Measurements from ENCODE around the gene THPO. TPM values are rescaled to one million over a fixed set of nuclear protein-coding genes. Genes with fewer than 3 reads are reported as not detected.

THPO gene
- total and polyA plus RNA-seq, 9 of the 15 experiments (the other 6 are each of a cell fraction or from before 2014, with no cell fraction given), result 0.11 to 1.1 (median 0.35) TPM; not detected in 1

DNA sequence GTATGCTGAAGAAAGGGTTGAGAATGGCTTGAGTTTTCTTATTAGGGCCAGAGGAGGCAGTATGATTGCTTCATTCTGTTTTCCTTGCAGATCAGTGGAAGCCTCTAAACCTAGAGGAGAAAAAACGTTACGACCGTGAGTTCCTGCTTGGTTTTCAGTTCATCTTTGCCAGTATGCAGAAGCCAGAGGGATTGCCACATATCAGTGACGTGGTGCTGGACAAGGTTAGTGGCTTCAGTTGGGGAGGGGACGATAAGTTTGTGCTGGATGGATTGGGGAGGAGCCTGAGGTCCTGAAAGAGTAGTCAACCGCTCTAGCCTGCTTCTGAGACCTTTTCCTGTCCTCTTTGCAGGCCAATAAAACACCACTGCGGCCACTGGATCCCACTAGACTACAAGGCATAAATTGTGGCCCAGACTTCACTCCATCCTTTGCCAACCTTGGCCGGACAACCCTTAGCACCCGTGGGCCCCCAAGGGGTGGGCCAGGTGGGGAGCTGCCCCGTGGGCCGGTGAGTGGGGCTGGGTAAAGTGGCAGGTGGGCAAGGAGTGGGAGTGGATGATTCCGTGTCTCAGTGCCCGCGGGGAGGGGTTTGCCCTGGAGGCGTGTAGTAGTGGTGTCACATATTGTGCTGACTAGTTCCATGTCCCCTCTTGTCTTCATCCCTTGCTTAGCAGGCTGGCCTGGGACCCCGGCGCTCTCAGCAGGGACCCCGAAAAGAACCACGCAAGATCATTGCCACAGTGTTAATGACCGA lies 55.1 kb downstream of the THPO start (continued):
- TF ChIP-seq ZBTB17 (CRISPR knock-in tag; IDR thresholded peaks at IDR 0.05) (no peak), KDM2B (CRISPR knock-in tag; IDR thresholded peaks at IDR 0.05) (no peak), XRCC3 (IDR thresholded peaks at IDR 0.05) (no peak), POLR2G (IDR thresholded peaks at IDR 0.05; ENCODE audit: low read depth, low read length) (peak; percentile 66), PRPF4 (IDR thresholded peaks at IDR 0.05; ENCODE audit: insufficient read depth, low read depth, low read length, poor library complexity, severe bottlenecking) (no peak), MAFF (IDR thresholded peaks at IDR 0.05; ENCODE audit: low read length) (no peak), HNRNPLL (IDR thresholded peaks at IDR 0.05; ENCODE audit: low read depth, low read length, poor library complexity, severe bottlenecking) (no peak), RBFOX2 (IDR thresholded peaks at IDR 0.05; ENCODE audit: low read depth, low read length) (peak; percentile 73)

Small RNAs within 50 kb of the gene (small RNA-seq; reads per million reads assigned to genes)
- gene SNORD66, result 397 reads per million, percentile 99 among the genes with 10 or more reads in this experiment

Other genes with a start within 250 kb of the THPO start
Only the 7 nearest of the 16 such genes appear.
- gene ECE2, start 102.2 kb downstream of the THPO start, total RNA-seq (2014; rRNA removed), result not detected in 2 replicates
- gene ECE2, start 102.2 kb downstream of the THPO start, total RNA-seq (2014; rRNA removed; fragmentation: Illumina TruSeq; extraction: Trizol), result not detected in 2 replicates
- gene ECE2, start 102.2 kb downstream of the THPO start, total RNA-seq (2015; rRNA removed; fragmentation: Illumina TruSeq; extraction: Trizol), result not detected in 2 replicates
- not detected in 2 replicates for gene ECE2, start 102.2 kb downstream of the THPO start, total RNA-seq (2021)
- gene ECE2, start 102.2 kb downstream of the THPO start, polyA plus RNA-seq (2011; rRNA removed), result not detected in 2 replicates
- gene ECE2, start 102.2 kb downstream of the THPO start, polyA plus RNA-seq (2014; fragmentation: Illumina TruSeq; extraction: Trizol), result not detected in 2 replicates
- not detected for gene ECE2, start 102.2 kb downstream of the THPO start, polyA plus RNA-seq (2014; fragmentation: Nextera tagmentation; extraction: Ambion mirVana)
- gene ECE2, start 102.2 kb downstream of the THPO start, polyA plus RNA-seq (2014; rRNA removed), result not detected in 2 replicates
- gene PSMD2, start 79.0 kb downstream of the THPO start, total RNA-seq (2014; rRNA removed), result 484 and 524 TPM in 2 replicates
- gene PSMD2, start 79.0 kb downstream of the THPO start, total RNA-seq (2014; rRNA removed; fragmentation: Illumina TruSeq; extraction: Trizol), result 257 and 258 TPM in 2 replicates
- 297 and 320 TPM in 2 replicates for gene PSMD2, start 79.0 kb downstream of the THPO start, total RNA-seq (2015; rRNA removed; fragmentation: Illumina TruSeq; extraction: Trizol)
- 325 and 373 TPM in 2 replicates for gene PSMD2, start 79.0 kb downstream of the THPO start, total RNA-seq (2021)
- 283 and 295 TPM in 2 replicates for gene PSMD2, start 79.0 kb downstream of the THPO start, polyA plus RNA-seq (2011; rRNA removed)
- 313 and 341 TPM in 2 replicates for gene PSMD2, start 79.0 kb downstream of the THPO start, polyA plus RNA-seq (2014; fragmentation: Illumina TruSeq; extraction: Trizol)
- gene PSMD2, start 79.0 kb downstream of the THPO start, polyA plus RNA-seq (2014; fragmentation: Nextera tagmentation; extraction: Ambion mirVana), result 100 to 1,000 TPM; 152 to 173 TPM
- gene PSMD2, start 79.0 kb downstream of the THPO start, polyA plus RNA-seq (2014; rRNA removed), result 221 and 276 TPM in 2 replicates
- gene EIF4G1, start 63.6 kb downstream of the THPO start, total RNA-seq (2014; rRNA removed), result 299 and 324 TPM in 2 replicates
- 117 and 129 TPM in 2 replicates for gene EIF4G1, start 63.6 kb downstream of the THPO start, total RNA-seq (2014; rRNA removed; fragmentation: Illumina TruSeq; extraction: Trizol)
- gene EIF4G1, start 63.6 kb downstream of the THPO start, total RNA-seq (2015; rRNA removed; fragmentation: Illumina TruSeq; extraction: Trizol), result 141 and 154 TPM in 2 replicates
- 493 and 505 TPM in 2 replicates for gene EIF4G1, start 63.6 kb downstream of the THPO start, total RNA-seq (2021)
- 155 and 197 TPM in 2 replicates for gene EIF4G1, start 63.6 kb downstream of the THPO start, polyA plus RNA-seq (2011; rRNA removed)
- gene EIF4G1, start 63.6 kb downstream of the THPO start, polyA plus RNA-seq (2014; fragmentation: Illumina TruSeq; extraction: Trizol), result 343 and 378 TPM in 2 replicates
- 1 to 10 TPM; 4.6 to 6.5 TPM for gene EIF4G1, start 63.6 kb downstream of the THPO start, polyA plus RNA-seq (2014; fragmentation: Nextera tagmentation; extraction: Ambion mirVana)
- 216 and 241 TPM in 2 replicates for gene EIF4G1, start 63.6 kb downstream of the THPO start, polyA plus RNA-seq (2014; rRNA removed)
- 11.1 and 12.9 TPM in 2 replicates for gene FAM131A, start 40.6 kb downstream of the THPO start, total RNA-seq (2014; rRNA removed)
- gene FAM131A, start 40.6 kb downstream of the THPO start, total RNA-seq (2014; rRNA removed; fragmentation: Illumina TruSeq; extraction: Trizol), result 2.8 and 3.6 TPM in 2 replicates
- 4.3 and 5.3 TPM in 2 replicates for gene FAM131A, start 40.6 kb downstream of the THPO start, total RNA-seq (2015; rRNA removed; fragmentation: Illumina TruSeq; extraction: Trizol)
- gene FAM131A, start 40.6 kb downstream of the THPO start, total RNA-seq (2021), result 8.9 and 9.1 TPM in 2 replicates
- gene FAM131A, start 40.6 kb downstream of the THPO start, polyA plus RNA-seq (2011; rRNA removed), result 11.0 and 11.7 TPM in 2 replicates
- gene FAM131A, start 40.6 kb downstream of the THPO start, polyA plus RNA-seq (2014; fragmentation: Illumina TruSeq; extraction: Trizol), result 3.8 and 5.1 TPM in 2 replicates
- gene FAM131A, start 40.6 kb downstream of the THPO start, polyA plus RNA-seq (2014; fragmentation: Nextera tagmentation; extraction: Ambion mirVana), result 1 to 10 TPM in 1 of 2 experiments, under 1 TPM in 1; 0.48 to 1.4 TPM
- gene FAM131A, start 40.6 kb downstream of the THPO start, polyA plus RNA-seq (2014; rRNA removed), result 9.4 and 9.8 TPM in 2 replicates
- gene CLCN2, start 16.6 kb downstream of the THPO start, total RNA-seq (2014; rRNA removed), result 8.9 and 12.9 TPM in 2 replicates
- 4.1 and 5.2 TPM in 2 replicates for gene CLCN2, start 16.6 kb downstream of the THPO start, total RNA-seq (2014; rRNA removed; fragmentation: Illumina TruSeq; extraction: Trizol)
- 6.9 TPM in 2 replicates for gene CLCN2, start 16.6 kb downstream of the THPO start, total RNA-seq (2015; rRNA removed; fragmentation: Illumina TruSeq; extraction: Trizol)
- gene CLCN2, start 16.6 kb downstream of the THPO start, total RNA-seq (2021), result 13.5 and 14.0 TPM in 2 replicates
- 5.7 and 10.9 TPM in 2 replicates for gene CLCN2, start 16.6 kb downstream of the THPO start, polyA plus RNA-seq (2011; rRNA removed)
- gene CLCN2, start 16.6 kb downstream of the THPO start, polyA plus RNA-seq (2014; fragmentation: Illumina TruSeq; extraction: Trizol), result 9.4 and 10.2 TPM in 2 replicates
- under 1 TPM; 0.10 to 0.39 TPM for gene CLCN2, start 16.6 kb downstream of the THPO start, polyA plus RNA-seq (2014; fragmentation: Nextera tagmentation; extraction: Ambion mirVana)
- gene CLCN2, start 16.6 kb downstream of the THPO start, polyA plus RNA-seq (2014; rRNA removed), result 12.8 and 14.4 TPM in 2 replicates
- 128 and 149 TPM in 2 replicates for gene POLR2H, start 16.5 kb downstream of the THPO start, total RNA-seq (2014; rRNA removed)
- 160 and 175 TPM in 2 replicates for gene POLR2H, start 16.5 kb downstream of the THPO start, total RNA-seq (2014; rRNA removed; fragmentation: Illumina TruSeq; extraction: Trizol)
- gene POLR2H, start 16.5 kb downstream of the THPO start, total RNA-seq (2015; rRNA removed; fragmentation: Illumina TruSeq; extraction: Trizol), result 145 and 147 TPM in 2 replicates
- gene POLR2H, start 16.5 kb downstream of the THPO start, total RNA-seq (2021), result 134 and 135 TPM in 2 replicates
- 289 and 319 TPM in 2 replicates for gene POLR2H, start 16.5 kb downstream of the THPO start, polyA plus RNA-seq (2011; rRNA removed)
- 220 and 222 TPM in 2 replicates for gene POLR2H, start 16.5 kb downstream of the THPO start, polyA plus RNA-seq (2014; fragmentation: Illumina TruSeq; extraction: Trizol)
- gene POLR2H, start 16.5 kb downstream of the THPO start, polyA plus RNA-seq (2014; fragmentation: Nextera tagmentation; extraction: Ambion mirVana), result 100 to 1,000 TPM; 502 to 512 TPM
- gene POLR2H, start 16.5 kb downstream of the THPO start, polyA plus RNA-seq (2014; rRNA removed), result 245 and 256 TPM in 2 replicates
- 0.16 TPM in 1 of 2 replicates, not detected in the other for gene CHRD, start 1.8 kb upstream of the THPO start, total RNA-seq (2014; rRNA removed)
- 0.11 TPM in 1 of 2 replicates, not detected in the other for gene CHRD, start 1.8 kb upstream of the THPO start, total RNA-seq (2014; rRNA removed; fragmentation: Illumina TruSeq; extraction: Trizol)
- gene CHRD, start 1.8 kb upstream of the THPO start, total RNA-seq (2015; rRNA removed; fragmentation: Illumina TruSeq; extraction: Trizol), result 0.14 and 0.19 TPM in 2 replicates
- gene CHRD, start 1.8 kb upstream of the THPO start, total RNA-seq (2021), result 0.63 and 1.3 TPM in 2 replicates
- gene CHRD, start 1.8 kb upstream of the THPO start, polyA plus RNA-seq (2011; rRNA removed), result 0.55 and 1.1 TPM in 2 replicates
- 0.11 and 0.15 TPM in 2 replicates for gene CHRD, start 1.8 kb upstream of the THPO start, polyA plus RNA-seq (2014; fragmentation: Illumina TruSeq; extraction: Trizol)
- gene CHRD, start 1.8 kb upstream of the THPO start, polyA plus RNA-seq (2014; fragmentation: Nextera tagmentation; extraction: Ambion mirVana), result not detected
- 0.53 and 1.0 TPM in 2 replicates for gene CHRD, start 1.8 kb upstream of the THPO start, polyA plus RNA-seq (2014; rRNA removed)

Measured in K562 (cell line).